ENCODE results near the gene ERC2. TPM values are rescaled to one million over a fixed set of nuclear protein-coding genes. Genes with fewer than 3 reads are reported as not detected.

Gene ERC2
- total RNA-seq, 1 donor from 2014 or later, result 0.99 TPM

GRCh38 chr3:55489798-55490132 lies 978.5 kb downstream of the ERC2 start:
- intact Hi-C loops (cut with micrococcal nuclease), result loop anchor here (5.0 kb wide), 1 partner anchor 258 kb away; no protein-coding TSS in a partner anchor
- no peak for TF ChIP-seq CTCF (IDR thresholded peaks at IDR 0.05; ENCODE audit: borderline replicate concordance)
- H3K27ac ChIP-seq (replicated peaks), result no peak overlapping the region
- peak overlapping the region; percentile 78 for H3K4me3 ChIP-seq
- no peaks in the 10 kb centered on the region for H3K36me3 ChIP-seq
- no peaks in the 10 kb centered on the region for H3K9me3 ChIP-seq (replicated peaks)
- DNase-seq, result peak; percentile 22
- peaks cover 46% of the 10 kb centered on the region for H3K4me1 ChIP-seq
- peaks cover 94% of the 10 kb centered on the region for H3K27me3 ChIP-seq (ENCODE audit: low read depth)

- TF ChIP-seq CTCF (IDR thresholded peaks at IDR 0.05; ENCODE audit: borderline replicate concordance), result no peak
- Histone ChIP-seq H3K27ac (replicated peaks) (peak overlapping the region; percentile 74), H3K36me3 (no peaks in the 10 kb centered on the region), H3K4me1 (peaks cover 47% of the 10 kb centered on the region), H3K4me3 (peak overlapping the region; percentile 78), H3K9me3 (replicated peaks) (no peaks in the 10 kb centered on the region), H3K27me3 (ENCODE audit: low read depth) (peaks cover 94% of the 10 kb centered on the region)
- intact Hi-C loops (cut with micrococcal nuclease), result loop anchor here (5.0 kb wide), 1 partner anchor 259 kb away; no protein-coding TSS in a partner anchor
- DNase-seq, result peak; percentile 49
Measured at GRCh38 chr3:55488398-55489055, 979.7 kb downstream of the ERC2 start.

- Histone ChIP-seq H3K9me3 (replicated peaks) (no peaks in the 10 kb centered on the region), H3K4me3 (peak overlapping the region; percentile 78), H3K4me1 (peaks cover 48% of the 10 kb centered on the region), H3K36me3 (no peaks in the 10 kb centered on the region), H3K27me3 (ENCODE audit: low read depth) (peaks cover 95% of the 10 kb centered on the region), H3K27ac (replicated peaks) (peak overlapping the region; percentile 74)
- DNase-seq, result peak; percentile 22
- intact Hi-C loops (cut with micrococcal nuclease), result loop anchor here (5.0 kb wide), 1 partner anchor 260 kb away; no protein-coding TSS in a partner anchor
- no peak for TF ChIP-seq CTCF (IDR thresholded peaks at IDR 0.05; ENCODE audit: borderline replicate concordance)
Measured at GRCh38 chr3:55487381-55488241, 980.7 kb downstream of the ERC2 start.

DNA sequence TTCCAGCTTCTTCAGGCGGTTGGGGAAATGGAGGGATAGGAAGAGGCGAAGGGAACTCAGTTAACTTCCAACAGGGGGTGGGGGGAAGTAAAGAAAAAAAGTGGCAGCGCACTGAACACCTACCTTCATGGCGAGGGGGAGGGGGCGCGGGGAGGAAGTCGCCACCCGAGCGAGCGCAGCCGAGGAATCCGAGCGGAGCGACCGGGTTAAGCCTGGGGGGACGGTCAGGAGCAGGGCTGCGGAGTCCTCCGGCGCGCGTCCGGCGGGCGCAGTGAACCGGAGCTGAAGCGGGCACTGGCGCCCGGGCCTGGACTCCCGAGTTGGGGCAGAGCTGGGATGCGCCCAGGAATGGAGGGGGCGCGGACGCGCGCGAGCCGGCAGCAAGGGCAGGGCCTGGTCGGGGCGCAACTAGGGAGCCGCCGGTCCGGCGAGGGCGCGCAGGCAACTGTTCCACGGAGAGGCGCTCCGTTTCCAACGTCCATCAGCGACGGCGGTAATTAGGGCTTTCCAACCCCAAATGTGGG lies 981.3 kb downstream of the ERC2 start, which contains the start of gene WNT5A:
TSS of gene WNT5A (minus strand) at position 450 of the 524 bp plus-strand sequence. CDS start at position 129, 321 bp downstream.
- Histone ChIP-seq H3K4me3 (peak within 1 kb of the TSS; percentile 78), H3K9me3 (replicated peaks) (no peaks in the 10 kb centered on the region), H3K36me3 (no peaks in the 10 kb centered on the region), H3K4me1 (peaks cover 55% of the 10 kb centered on the region), H3K27me3 (ENCODE audit: low read depth) (peaks cover 97% of the 10 kb centered on the region), H3K27ac (replicated peaks) (peak within 1 kb of the TSS; percentile 74)
- no peak for TF ChIP-seq CTCF (IDR thresholded peaks at IDR 0.05; ENCODE audit: borderline replicate concordance)
- DNase-seq, result peak; percentile 53
- intact Hi-C loops (cut with micrococcal nuclease), result loop anchor here (5.0 kb wide), 1 partner anchor 260 kb away; no protein-coding TSS in a partner anchor

- Histone ChIP-seq H3K27ac (replicated peaks) (peak overlapping the region; percentile 74), H3K4me1 (peaks cover 61% of the 10 kb centered on the region), H3K4me3 (peak overlapping the region; percentile 78), H3K9me3 (replicated peaks) (no peaks in the 10 kb centered on the region), H3K27me3 (ENCODE audit: low read depth) (peaks cover 97% of the 10 kb centered on the region), H3K36me3 (no peaks in the 10 kb centered on the region)
- intact Hi-C loops (cut with micrococcal nuclease), result loop anchor here (5.0 kb wide), 1 partner anchor 261 kb away; no protein-coding TSS in a partner anchor
- DNase-seq, result peak; percentile 70
- no peak for TF ChIP-seq CTCF (IDR thresholded peaks at IDR 0.05; ENCODE audit: borderline replicate concordance)
Measured at GRCh38 chr3:55486101-55486856, 982.0 kb downstream of the ERC2 start.
